ENCODE measurements around the gene OTOR. TPM values are rescaled to one million over a fixed set of nuclear protein-coding genes. Genes with fewer than 3 reads are reported as not detected.

OTOR gene
- total and polyA plus RNA-seq, 2 donors (not counting 1 experiment from before 2014, with no cell fraction given), result not detected

- H3K4me2 ChIP-seq (ENCODE audit: extremely low read depth, insufficient read depth, low read length), result peak within 1 kb of the TSS; percentile 98
- H3K9ac ChIP-seq (ENCODE audit: insufficient read depth, low read length), result peak within 1 kb of the TSS; percentile 99
- DNase-seq (ENCODE audit: low read depth in 2 of 2), result peak; percentile 96
- H3K9me3 ChIP-seq (ENCODE audit: control insufficient read depth, insufficient read depth, low read depth, low read length), result no peaks in the 10 kb centered on the region
- H3K27me3 ChIP-seq (ENCODE audit: control insufficient read depth, insufficient read depth, low read length), result no peaks in the 10 kb centered on the region
- H3K79me2 ChIP-seq (ENCODE audit: control insufficient read depth, insufficient read depth, low read length), result peaks cover 27% of the 10 kb centered on the region
- H4K20me1 ChIP-seq (ENCODE audit: control insufficient read depth, extremely low read depth, insufficient read depth, low read length), result no peaks in the 10 kb centered on the region
- H3K4me1 ChIP-seq (ENCODE audit: control insufficient read depth, extremely low read depth, insufficient read depth, low read length), result peaks cover 4% of the 10 kb centered on the region
- peak; percentile 9 for TF ChIP-seq EZH2 (IDR thresholded peaks at IDR 0.05; ENCODE audit: low read length, missing control alignments)
- no peak for TF ChIP-seq CTCF (conservative IDR thresholded peaks at IDR 0.05 in 1 of 2, IDR thresholded peaks at IDR 0.05 in 1 of 2; ENCODE audit: low read depth in 1 of 2, low read length in 2 of 2)
- peak within 1 kb of the TSS; percentile 100 for H2AFZ ChIP-seq (ENCODE audit: low read length)
- peak within 1 kb of the TSS; percentile 90 to 100 (median 98) for H3K4me3 ChIP-seq (replicated peaks in 1 of 4; ENCODE audit: control extremely low read depth in 1 of 4, insufficient read depth in 1 of 4, low read depth in 3 of 4, low read length in 4 of 4)
- peak within 1 kb of the TSS; percentile 99 for H3K27ac ChIP-seq (ENCODE audit: insufficient read depth, low read length)
- H3K36me3 ChIP-seq (ENCODE audit: control insufficient read depth, insufficient read depth, low read length), result peaks cover 1% of the 10 kb centered on the region
These were observed 18.3 kb upstream of the OTOR start, which contains the start of gene SNRPB2 for GRCh38 chr20:16729565-16730460. TSS of gene SNRPB2 (plus strand) at chr20:16730026. CDS start at chr20:16731703, 1,677 bp downstream.

GRCh38 chr20:16732506-16733152 lies 15.5 kb upstream of the OTOR start:
- H3K79me2 ChIP-seq (ENCODE audit: control insufficient read depth, insufficient read depth, low read length), result peaks cover 27% of the 10 kb centered on the region
- no peak overlapping the region for H2AFZ ChIP-seq (ENCODE audit: low read length)
- H4K20me1 ChIP-seq (ENCODE audit: control insufficient read depth, extremely low read depth, insufficient read depth, low read length), result no peaks in the 10 kb centered on the region
- peak in 1 of 2 donors; percentile 10 for DNase-seq (ENCODE audit: low read depth in 2 of 2)
- no peaks in the 10 kb centered on the region for H3K9me3 ChIP-seq (ENCODE audit: control insufficient read depth, insufficient read depth, low read depth, low read length)
- H3K9ac ChIP-seq (ENCODE audit: insufficient read depth, low read length), result no peak overlapping the region
- H3K27me3 ChIP-seq (ENCODE audit: control insufficient read depth, insufficient read depth, low read length), result no peaks in the 10 kb centered on the region
- no peak overlapping the region for H3K4me3 ChIP-seq (replicated peaks in 1 of 4; ENCODE audit: control extremely low read depth in 1 of 4, insufficient read depth in 1 of 4, low read depth in 3 of 4, low read length in 4 of 4)
- peaks cover 4% of the 10 kb centered on the region for H3K4me1 ChIP-seq (ENCODE audit: control insufficient read depth, extremely low read depth, insufficient read depth, low read length)
- TF ChIP-seq EZH2 (IDR thresholded peaks at IDR 0.05; ENCODE audit: low read length, missing control alignments) (no peak), CTCF (conservative IDR thresholded peaks at IDR 0.05 in 1 of 2, IDR thresholded peaks at IDR 0.05 in 1 of 2; ENCODE audit: low read depth in 1 of 2, low read length in 2 of 2) (no peak)
- no peak overlapping the region for H3K4me2 ChIP-seq (ENCODE audit: extremely low read depth, insufficient read depth, low read length)
- H3K27ac ChIP-seq (ENCODE audit: insufficient read depth, low read length), result no peak overlapping the region
- peaks cover 2% of the 10 kb centered on the region for H3K36me3 ChIP-seq (ENCODE audit: control insufficient read depth, insufficient read depth, low read length)

DNA sequence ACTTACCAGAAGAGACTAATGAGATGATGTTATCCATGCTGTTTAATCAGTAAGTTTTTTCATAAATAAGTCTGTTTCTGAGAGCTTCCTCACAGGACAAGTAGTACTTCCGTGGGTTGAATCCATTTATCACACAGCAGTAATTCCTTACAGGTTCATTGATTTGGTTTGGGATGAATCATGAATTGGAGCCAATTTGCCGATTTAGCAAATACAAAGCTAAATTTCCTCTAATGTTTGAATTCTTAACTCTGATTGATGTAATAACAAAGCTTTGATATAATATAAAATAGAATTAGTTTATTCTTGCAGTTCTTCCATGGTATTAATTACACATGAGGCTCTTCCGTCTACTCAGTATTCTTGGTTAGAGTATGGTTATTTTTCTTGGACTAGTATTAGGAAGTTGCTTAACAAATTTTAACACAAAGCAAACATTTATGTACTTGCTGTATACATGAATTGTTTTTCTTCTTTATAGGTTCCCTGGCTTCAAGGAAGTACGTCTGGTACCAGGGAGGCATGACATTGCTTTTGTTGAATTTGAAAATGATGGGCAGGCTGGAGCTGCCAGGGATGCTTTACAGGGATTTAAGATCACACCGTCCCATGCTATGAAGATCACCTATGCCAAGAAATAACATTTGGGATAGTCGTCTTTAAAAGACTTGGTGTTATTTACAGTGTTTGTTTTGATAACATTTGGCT lies 7.6 kb upstream of the OTOR start:
- no peaks in the 10 kb centered on the region for H4K20me1 ChIP-seq (ENCODE audit: control insufficient read depth, extremely low read depth, insufficient read depth, low read length)
- no peaks in the 10 kb centered on the region for H3K79me2 ChIP-seq (ENCODE audit: control insufficient read depth, insufficient read depth, low read length)
- no peak for DNase-seq (ENCODE audit: low read depth in 2 of 2)
- no peak overlapping the region for H3K4me3 ChIP-seq (replicated peaks in 1 of 4; ENCODE audit: control extremely low read depth in 1 of 4, insufficient read depth in 1 of 4, low read depth in 3 of 4, low read length in 4 of 4)
- peaks cover 3% of the 10 kb centered on the region for H3K36me3 ChIP-seq (ENCODE audit: control insufficient read depth, insufficient read depth, low read length)
- no peak overlapping the region for H2AFZ ChIP-seq (ENCODE audit: low read length)
- H3K27ac ChIP-seq (ENCODE audit: insufficient read depth, low read length), result no peak overlapping the region
- H3K27me3 ChIP-seq (ENCODE audit: control insufficient read depth, insufficient read depth, low read length), result no peaks in the 10 kb centered on the region
- no peaks in the 10 kb centered on the region for H3K9me3 ChIP-seq (ENCODE audit: control insufficient read depth, insufficient read depth, low read depth, low read length)
- no peak overlapping the region for H3K4me2 ChIP-seq (ENCODE audit: extremely low read depth, insufficient read depth, low read length)
- H3K4me1 ChIP-seq (ENCODE audit: control insufficient read depth, extremely low read depth, insufficient read depth, low read length), result no peaks in the 10 kb centered on the region
- TF ChIP-seq EZH2 (IDR thresholded peaks at IDR 0.05; ENCODE audit: low read length, missing control alignments), result no peak
- no peak overlapping the region for H3K9ac ChIP-seq (ENCODE audit: insufficient read depth, low read length)
